ENCODE data around the gene ABCB8. TPM values are rescaled to one million over a fixed set of nuclear protein-coding genes. Genes with fewer than 3 reads are reported as not detected.
A peak's percentile ranks its signal among the peaks of the same experiment; 100 is the strongest.

The ABCB8 gene
- total RNA-seq, 1 donor from 2014 or later, result 40.6 TPM

- Histone ChIP-seq H3K27me3 (no peaks in the 10 kb centered on the region), H3K9me3 (no peaks in the 10 kb centered on the region), H3K4me1 (peaks cover 35% of the 10 kb centered on the region), H3K27ac (peak overlapping the region; percentile 98), H3K4me3 (peak overlapping the region; percentile 84), H3K36me3 (no peaks in the 10 kb centered on the region)
- TF ChIP-seq, protein P1, sequence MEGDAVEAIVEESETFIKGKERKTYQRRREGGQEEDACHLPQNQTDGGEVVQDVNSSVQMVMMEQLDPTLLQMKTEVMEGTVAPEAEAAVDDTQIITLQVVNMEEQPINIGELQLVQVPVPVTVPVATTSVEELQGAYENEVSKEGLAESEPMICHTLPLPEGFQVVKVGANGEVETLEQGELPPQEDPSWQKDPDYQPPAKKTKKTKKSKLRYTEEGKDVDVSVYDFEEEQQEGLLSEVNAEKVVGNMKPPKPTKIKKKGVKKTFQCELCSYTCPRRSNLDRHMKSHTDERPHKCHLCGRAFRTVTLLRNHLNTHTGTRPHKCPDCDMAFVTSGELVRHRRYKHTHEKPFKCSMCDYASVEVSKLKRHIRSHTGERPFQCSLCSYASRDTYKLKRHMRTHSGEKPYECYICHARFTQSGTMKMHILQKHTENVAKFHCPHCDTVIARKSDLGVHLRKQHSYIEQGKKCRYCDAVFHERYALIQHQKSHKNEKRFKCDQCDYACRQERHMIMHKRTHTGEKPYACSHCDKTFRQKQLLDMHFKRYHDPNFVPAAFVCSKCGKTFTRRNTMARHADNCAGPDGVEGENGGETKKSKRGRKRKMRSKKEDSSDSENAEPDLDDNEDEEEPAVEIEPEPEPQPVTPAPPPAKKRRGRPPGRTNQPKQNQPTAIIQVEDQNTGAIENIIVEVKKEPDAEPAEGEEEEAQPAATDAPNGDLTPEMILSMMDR (IDR thresholded peaks at IDR 0.05), result no peak
- no peak for ATAC-seq
- no peak for DNase-seq
- intact Hi-C loops (cut with DNase I), result no loop called here
Observed at GRCh38 chr7:151056666-151057505, 28.6 kb downstream of the ABCB8 start.

DNA sequence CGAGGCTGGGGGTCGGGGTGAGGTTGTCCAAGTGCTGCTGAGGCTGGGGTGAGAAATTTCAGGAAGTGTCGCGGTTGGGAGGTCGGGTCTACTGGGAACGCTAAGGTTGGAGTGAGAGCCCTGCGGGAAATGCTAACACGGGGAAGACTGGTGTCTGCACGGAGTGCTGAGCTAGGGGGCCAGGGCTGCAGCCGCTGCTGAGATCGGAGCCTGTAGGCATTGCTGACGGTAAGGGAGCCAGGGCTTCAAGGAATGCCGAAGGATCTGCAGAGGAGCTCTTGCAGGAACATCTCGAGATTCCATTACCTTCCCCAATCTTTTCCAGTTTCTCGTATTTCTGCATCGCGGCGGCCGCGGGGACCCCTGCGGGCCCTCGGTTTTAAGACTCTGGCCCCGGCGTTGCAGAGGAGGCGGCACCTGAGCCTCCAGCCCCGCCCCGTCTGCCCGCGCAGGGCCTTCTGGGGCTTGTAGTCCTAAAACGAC, 29.3 kb downstream of the ABCB8 start, which contains the start of gene CDK5:
CDK5 (minus strand) TSS at position 392 of the 483 bp plus-strand sequence; CDS start at position 343, 49 bp downstream.
- no peak for DNase-seq
- no peak for ATAC-seq
- TF ChIP-seq, protein P1 (IDR thresholded peaks at IDR 0.05), result no peak
- peaks cover 36% of the 10 kb centered on the region for H3K4me1 ChIP-seq
- peak within 1 kb of the TSS; percentile 84 for H3K4me3 ChIP-seq
- H3K9me3 ChIP-seq, result no peaks in the 10 kb centered on the region
- peak within 1 kb of the TSS; percentile 98 for H3K27ac ChIP-seq
- intact Hi-C loops (cut with DNase I), result no loop called here
- no peaks in the 10 kb centered on the region for H3K27me3 ChIP-seq
- no peaks in the 10 kb centered on the region for H3K36me3 ChIP-seq

- DNase-seq, result peak; percentile 99
- Histone ChIP-seq H3K4me3 (peak overlapping the region; percentile 84), H3K4me1 (peaks cover 36% of the 10 kb centered on the region), H3K27ac (peak overlapping the region; percentile 98), H3K9me3 (no peaks in the 10 kb centered on the region), H3K36me3 (no peaks in the 10 kb centered on the region), H3K27me3 (no peaks in the 10 kb centered on the region)
- peak; percentile 87 for ATAC-seq
- TF ChIP-seq, protein P1 (IDR thresholded peaks at IDR 0.05), result no peak
- intact Hi-C loops (cut with DNase I), result no loop called here
Observed at GRCh38 chr7:151057989-151058780, 29.9 kb downstream of the ABCB8 start.

DNA sequence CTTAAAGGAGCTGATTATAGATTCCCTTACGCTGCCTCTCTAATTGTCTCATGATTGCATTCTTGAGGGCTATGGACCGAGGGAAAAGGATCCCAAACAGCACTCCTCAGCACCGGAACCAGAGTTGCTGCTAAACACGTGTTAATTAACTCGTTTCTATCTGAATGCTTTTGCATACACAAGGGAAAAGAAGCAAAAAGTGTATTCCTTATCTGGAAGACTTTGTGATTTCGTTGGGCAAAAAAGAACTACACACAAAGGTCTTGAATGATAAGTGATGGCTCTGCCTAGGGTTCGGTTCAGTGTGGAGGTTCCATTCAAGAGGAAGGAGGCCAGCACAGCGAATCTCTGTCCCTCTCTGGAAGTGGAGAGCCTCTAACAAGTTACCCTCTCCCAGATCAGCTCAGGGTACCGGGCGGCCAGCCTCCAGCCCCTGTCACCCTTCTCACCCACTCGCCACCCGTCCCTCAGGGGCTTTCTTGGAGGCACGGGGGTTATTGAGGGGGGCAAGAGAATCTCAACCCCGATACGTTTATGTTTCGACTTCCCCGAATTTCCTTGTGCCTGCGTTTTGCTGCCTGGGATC, 30.6 kb downstream of the ABCB8 start:
- peaks cover 36% of the 10 kb centered on the region for H3K4me1 ChIP-seq
- no peak for ATAC-seq

More for the DNA sequence above, 30.6 kb downstream of the ABCB8 start:
- TF ChIP-seq, protein P1 (IDR thresholded peaks at IDR 0.05), result no peak
- peaks cover under 1% of the 10 kb centered on the region for H3K36me3 ChIP-seq
- no peak for DNase-seq
- peak overlapping the region; percentile 84 for H3K4me3 ChIP-seq
- intact Hi-C loops (cut with DNase I), result no loop called here
- H3K27me3 ChIP-seq, result no peaks in the 10 kb centered on the region
- H3K27ac ChIP-seq, result peak overlapping the region; percentile 98
- no peaks in the 10 kb centered on the region for H3K9me3 ChIP-seq
